ENCODE data around the gene LAMA2.

LAMA2 gene

GRCh38 chr6:129292836-129293235, 409.9 kb downstream of the LAMA2 start:
- 97% methylated on average over 10 of the region's 15 CpGs for WGBS (ENCODE audit: insufficient coverage)

GRCh38 chr6:129297592-129297991, 414.7 kb downstream of the LAMA2 start:
- CTCF ChIA-PET, result no interaction called here
- Histone ChIP-seq H3K27ac (ENCODE audit: insufficient read depth in 1 of 2, low read depth in 1 of 2, low read length in 2 of 2, poor library complexity in 1 of 2, severe bottlenecking in 2 of 2) (no peak overlapping the region), H3K36me3 (ENCODE audit: control insufficient read depth in 4 of 4, insufficient read depth in 4 of 4, low read length in 3 of 4) (no peaks in the 10 kb centered on the region), H3K4me3 (ENCODE audit: control insufficient read depth in 1 of 7, extremely low read depth in 1 of 7, insufficient read depth in 4 of 7, low read depth in 2 of 7, low read length in 6 of 7) (no peak overlapping the region), H3K4me1 (ENCODE audit: control extremely low read depth in 1 of 4, control insufficient read depth in 4 of 4, insufficient read depth in 4 of 4, low read length in 3 of 4) (no peaks in the 10 kb centered on the region), H3K27me3 (replicated peaks in 2 of 5; ENCODE audit: control insufficient read depth in 4 of 5, insufficient read depth in 5 of 5, low read length in 4 of 5) (no peaks in the 10 kb centered on the region), H3K9me3 (ENCODE audit: control extremely low read depth in 1 of 5, control insufficient read depth in 4 of 5, insufficient read depth in 2 of 5, low read depth in 1 of 5, low read length in 4 of 5) (no peaks in the 10 kb centered on the region)
- DNase-seq, result no peak
- WGBS (ENCODE audit: insufficient coverage), result 96% methylated on average over 4 of the region's 5 CpGs
- POLR2A ChIA-PET, result no interaction called here

More at GRCh38 chr6:129292836-129293235, 409.9 kb downstream of the LAMA2 start:
- Histone ChIP-seq H3K27ac (ENCODE audit: insufficient read depth in 1 of 2, low read depth in 1 of 2, low read length in 2 of 2, poor library complexity in 1 of 2, severe bottlenecking in 2 of 2) (no peak overlapping the region), H3K4me1 (ENCODE audit: control extremely low read depth in 1 of 4, control insufficient read depth in 4 of 4, insufficient read depth in 4 of 4, low read length in 3 of 4) (no peaks in the 10 kb centered on the region), H3K36me3 (ENCODE audit: control insufficient read depth in 4 of 4, insufficient read depth in 4 of 4, low read length in 3 of 4) (no peaks in the 10 kb centered on the region), H3K27me3 (replicated peaks in 2 of 5; ENCODE audit: control insufficient read depth in 4 of 5, insufficient read depth in 5 of 5, low read length in 4 of 5) (no peaks in the 10 kb centered on the region), H3K9me3 (ENCODE audit: control extremely low read depth in 1 of 5, control insufficient read depth in 4 of 5, insufficient read depth in 2 of 5, low read depth in 1 of 5, low read length in 4 of 5) (no peaks in the 10 kb centered on the region), H3K4me3 (ENCODE audit: control insufficient read depth in 1 of 7, extremely low read depth in 1 of 7, insufficient read depth in 4 of 7, low read depth in 2 of 7, low read length in 6 of 7) (no peak overlapping the region)
- POLR2A ChIA-PET, result interaction anchor here (0.7 kb wide), 1 partner anchor 10 kb away, joined by 3 read pairs; no protein-coding TSS in a partner anchor
- DNase-seq, result no peak
- CTCF ChIA-PET, result no interaction called here

GRCh38 chr6:129302671-129303070, 419.7 kb downstream of the LAMA2 start:
- no peaks in the 10 kb centered on the region for H3K4me1 ChIP-seq (ENCODE audit: control extremely low read depth in 1 of 4, control insufficient read depth in 4 of 4, insufficient read depth in 4 of 4, low read length in 3 of 4)
- H3K36me3 ChIP-seq (ENCODE audit: control insufficient read depth in 4 of 4, insufficient read depth in 4 of 4, low read length in 3 of 4), result no peaks in the 10 kb centered on the region
- ChIA-PET CTCF (no interaction called here), POLR2A (interaction anchor here (0.5 kb wide), 1 partner anchor 10 kb away, joined by 3 read pairs; no protein-coding TSS in a partner anchor)
- H3K4me3 ChIP-seq (ENCODE audit: control insufficient read depth in 1 of 7, extremely low read depth in 1 of 7, insufficient read depth in 4 of 7, low read depth in 2 of 7, low read length in 6 of 7), result no peak overlapping the region
- no peak overlapping the region for H3K27ac ChIP-seq (ENCODE audit: insufficient read depth in 1 of 2, low read depth in 1 of 2, low read length in 2 of 2, poor library complexity in 1 of 2, severe bottlenecking in 2 of 2)
- DNase-seq, result no peak
- WGBS (ENCODE audit: insufficient coverage), result no CpG with 5 or more reads among the region's 2 CpGs
- H3K27me3 ChIP-seq (replicated peaks in 2 of 5; ENCODE audit: control insufficient read depth in 4 of 5, insufficient read depth in 5 of 5, low read length in 4 of 5), result no peaks in the 10 kb centered on the region
- H3K9me3 ChIP-seq (ENCODE audit: control extremely low read depth in 1 of 5, control insufficient read depth in 4 of 5, insufficient read depth in 2 of 5, low read depth in 1 of 5, low read length in 4 of 5), result no peaks in the 10 kb centered on the region

GRCh38 chr6:129306826-129307225, 423.9 kb downstream of the LAMA2 start:
- POLR2A ChIA-PET, result no interaction called here
- no peaks in the 10 kb centered on the region for H3K9me3 ChIP-seq (ENCODE audit: control extremely low read depth in 1 of 5, control insufficient read depth in 4 of 5, insufficient read depth in 2 of 5, low read depth in 1 of 5, low read length in 4 of 5)
- no peak overlapping the region for H3K27ac ChIP-seq (ENCODE audit: insufficient read depth in 1 of 2, low read depth in 1 of 2, low read length in 2 of 2, poor library complexity in 1 of 2, severe bottlenecking in 2 of 2)
- H3K4me1 ChIP-seq (ENCODE audit: control extremely low read depth in 1 of 4, control insufficient read depth in 4 of 4, insufficient read depth in 4 of 4, low read length in 3 of 4), result no peaks in the 10 kb centered on the region
- H3K36me3 ChIP-seq (ENCODE audit: control insufficient read depth in 4 of 4, insufficient read depth in 4 of 4, low read length in 3 of 4), result no peaks in the 10 kb centered on the region
- H3K4me3 ChIP-seq (ENCODE audit: control insufficient read depth in 1 of 7, extremely low read depth in 1 of 7, insufficient read depth in 4 of 7, low read depth in 2 of 7, low read length in 6 of 7), result no peak overlapping the region
- no peaks in the 10 kb centered on the region for H3K27me3 ChIP-seq (replicated peaks in 2 of 5; ENCODE audit: control insufficient read depth in 4 of 5, insufficient read depth in 5 of 5, low read length in 4 of 5)
- DNase-seq, result no peak
- CTCF ChIA-PET, result no interaction called here
- 100% methylated on average over 1 of the region's 1 CpG for WGBS (ENCODE audit: insufficient coverage)

GRCh38 chr6:129307845-129308244, 424.9 kb downstream of the LAMA2 start:
- Histone ChIP-seq H3K4me3 (ENCODE audit: control insufficient read depth in 1 of 7, extremely low read depth in 1 of 7, insufficient read depth in 4 of 7, low read depth in 2 of 7, low read length in 6 of 7) (no peak overlapping the region), H3K27ac (ENCODE audit: insufficient read depth in 1 of 2, low read depth in 1 of 2, low read length in 2 of 2, poor library complexity in 1 of 2, severe bottlenecking in 2 of 2) (no peak overlapping the region), H3K4me1 (ENCODE audit: control extremely low read depth in 1 of 4, control insufficient read depth in 4 of 4, insufficient read depth in 4 of 4, low read length in 3 of 4) (no peaks in the 10 kb centered on the region), H3K27me3 (replicated peaks in 2 of 5; ENCODE audit: control insufficient read depth in 4 of 5, insufficient read depth in 5 of 5, low read length in 4 of 5) (no peaks in the 10 kb centered on the region), H3K36me3 (ENCODE audit: control insufficient read depth in 4 of 4, insufficient read depth in 4 of 4, low read length in 3 of 4) (no peaks in the 10 kb centered on the region), H3K9me3 (ENCODE audit: control extremely low read depth in 1 of 5, control insufficient read depth in 4 of 5, insufficient read depth in 2 of 5, low read depth in 1 of 5, low read length in 4 of 5) (no peaks in the 10 kb centered on the region)
- WGBS (ENCODE audit: insufficient coverage), result 100% methylated on average over 1 of the region's 2 CpGs
- ChIA-PET POLR2A (no interaction called here), CTCF (no interaction called here)
- DNase-seq, result no peak

GRCh38 chr6:129309154-129309553, 426.2 kb downstream of the LAMA2 start:
- ChIA-PET CTCF (no interaction called here), POLR2A (no interaction called here)
- no CpG with 5 or more reads among the region's 1 CpG for WGBS (ENCODE audit: insufficient coverage)
- Histone ChIP-seq H3K4me1 (ENCODE audit: control extremely low read depth in 1 of 4, control insufficient read depth in 4 of 4, insufficient read depth in 4 of 4, low read length in 3 of 4) (no peaks in the 10 kb centered on the region), H3K9me3 (ENCODE audit: control extremely low read depth in 1 of 5, control insufficient read depth in 4 of 5, insufficient read depth in 2 of 5, low read depth in 1 of 5, low read length in 4 of 5) (no peaks in the 10 kb centered on the region), H3K27me3 (replicated peaks in 2 of 5; ENCODE audit: control insufficient read depth in 4 of 5, insufficient read depth in 5 of 5, low read length in 4 of 5) (no peaks in the 10 kb centered on the region), H3K4me3 (ENCODE audit: control insufficient read depth in 1 of 7, extremely low read depth in 1 of 7, insufficient read depth in 4 of 7, low read depth in 2 of 7, low read length in 6 of 7) (no peak overlapping the region), H3K27ac (ENCODE audit: insufficient read depth in 1 of 2, low read depth in 1 of 2, low read length in 2 of 2, poor library complexity in 1 of 2, severe bottlenecking in 2 of 2) (no peak overlapping the region), H3K36me3 (ENCODE audit: control insufficient read depth in 4 of 4, insufficient read depth in 4 of 4, low read length in 3 of 4) (no peaks in the 10 kb centered on the region)
- DNase-seq, result no peak

- H3K4me3 ChIP-seq (ENCODE audit: control insufficient read depth in 1 of 7, extremely low read depth in 1 of 7, insufficient read depth in 4 of 7, low read depth in 2 of 7, low read length in 6 of 7), result no peak overlapping the region
- peaks cover 0 to 2% (median 0%) of the 10 kb centered on the region in 5 experiments for H3K27me3 ChIP-seq (replicated peaks in 2 of 5; ENCODE audit: control insufficient read depth in 4 of 5, insufficient read depth in 5 of 5, low read length in 4 of 5)
- no peak overlapping the region for H3K27ac ChIP-seq (ENCODE audit: insufficient read depth in 1 of 2, low read depth in 1 of 2, low read length in 2 of 2, poor library complexity in 1 of 2, severe bottlenecking in 2 of 2)
- 61% methylated on average over 2 of the region's 3 CpGs for WGBS (ENCODE audit: insufficient coverage)
- ChIA-PET CTCF (no interaction called here), POLR2A (no interaction called here)
- no peak for DNase-seq
- H3K36me3 ChIP-seq (ENCODE audit: control insufficient read depth in 4 of 4, insufficient read depth in 4 of 4, low read length in 3 of 4), result no peaks in the 10 kb centered on the region
- no peaks in the 10 kb centered on the region for H3K4me1 ChIP-seq (ENCODE audit: control extremely low read depth in 1 of 4, control insufficient read depth in 4 of 4, insufficient read depth in 4 of 4, low read length in 3 of 4)
- H3K9me3 ChIP-seq (ENCODE audit: control extremely low read depth in 1 of 5, control insufficient read depth in 4 of 5, insufficient read depth in 2 of 5, low read depth in 1 of 5, low read length in 4 of 5), result no peaks in the 10 kb centered on the region
These were observed 429.9 kb downstream of the LAMA2 start for GRCh38 chr6:129312880-129313279.

Measured in common myeloid progenitor, CD34-positive (primary cell).